GM19455 (cell line): Measurements from ENCODE around the gene LY86.
"Not testable (repeated sequence)": the region's sequence is repeated elsewhere in the genome, so short reads cannot be mapped to it uniquely, and the experiment has no call there.

Experiments
- ATAC-seq: cut with Tn5 transposase; IDR thresholded peaks from one replicate; pipeline ENCODE4 v1.9.1; 2021; ENCODE audit not compliant: unreplicated experiment

LY86 gene

GRCh38 chr6:6595025-6595424 is 6.5 kb downstream of the LY86 start:
- no peak for ATAC-seq

- ATAC-seq = no peak
Observed at GRCh38 chr6:6595952-6596351, 7.4 kb downstream of the LY86 start.

- no peak for ATAC-seq
Observed at GRCh38 chr6:6596529-6597328, 8.2 kb downstream of the LY86 start.

- ATAC-seq = no peak
Observed at GRCh38 chr6:6597682-6598081, 9.2 kb downstream of the LY86 start.

GRCh38 chr6:6599468-6599873 is 11.0 kb downstream of the LY86 start:
- no peak for ATAC-seq

GRCh38 chr6:6600875-6601274 is 12.4 kb downstream of the LY86 start:
- no peak for ATAC-seq

GRCh38 chr6:6602262-6602661 is 13.7 kb downstream of the LY86 start:
- no peak for ATAC-seq

- ATAC-seq = no peak
Observed at GRCh38 chr6:6603317-6603716, 14.8 kb downstream of the LY86 start.

- ATAC-seq = no peak
Observed at GRCh38 chr6:6604015-6604414, 15.5 kb downstream of the LY86 start.

GRCh38 chr6:6604566-6604965 is 16.0 kb downstream of the LY86 start:
- no peak for ATAC-seq

- ATAC-seq = no peak
Observed at GRCh38 chr6:6605873-6606272, 17.4 kb downstream of the LY86 start.

- not testable (repeated sequence) for ATAC-seq
Observed at GRCh38 chr6:6606391-6607030, 18.0 kb downstream of the LY86 start.

- ATAC-seq = no peak
Observed at GRCh38 chr6:6609450-6609849, 20.9 kb downstream of the LY86 start.

- peak; percentile 87 for ATAC-seq
Observed at GRCh38 chr6:6610031-6610591, 21.6 kb downstream of the LY86 start.

GRCh38 chr6:6611486-6611885 is 23.0 kb downstream of the LY86 start:
- no peak for ATAC-seq

- ATAC-seq = no peak
Observed at GRCh38 chr6:6612308-6612707, 23.8 kb downstream of the LY86 start.

GRCh38 chr6:6613103-6613718 is 24.7 kb downstream of the LY86 start:
- not testable (repeated sequence) for ATAC-seq

- no peak for ATAC-seq
Observed at GRCh38 chr6:6614096-6614982, 25.8 kb downstream of the LY86 start.

GRCh38 chr6:6614983-6615349 is 26.4 kb downstream of the LY86 start:
- ATAC-seq = no peak

GRCh38 chr6:6616656-6617055 is 28.1 kb downstream of the LY86 start:
- no peak for ATAC-seq
